OCI-LY7 (cell line): ENCODE measurements around the gene RNF212B.
"Not testable (repeated sequence)": the region's sequence is repeated elsewhere in the genome, so short reads cannot be mapped to it uniquely, and the experiment has no call there.

Experiments
- CTCF ChIP-seq: fragments of 200-600 bp; sonication (generic); conservative IDR thresholded peaks from 2 replicates; pipeline ENCODE4 v1.5.1; 2014; ENCODE audit warnings: mild to moderate bottlenecking, antibody characterized with exemption, low read length, moderate library complexity, mixed read lengths
- EZH2phosphoT487 ChIP-seq: fragments of 200-600 bp; sonication (generic); IDR thresholded peaks from 2 replicates; pipeline ENCODE4 v1.6.1; 2018; ENCODE audit warnings: low read depth, borderline replicate concordance, mild to moderate bottlenecking, mixed run types, antibody characterized with exemption, low read length, moderate library complexity, mixed read lengths

GRCh38 chr14:23260849-23261248 is 23.1 kb downstream of the RNF212B start:
- TF ChIP-seq CTCF, EZH2phosphoT487: not testable (repeated sequence)
